ENCODE results near the gene NRXN2.

NRXN2 gene

GRCh38 chr11:64742889-64743590 is 20.0 kb upstream of the NRXN2 start:
- no peak for DNase-seq

DNA sequence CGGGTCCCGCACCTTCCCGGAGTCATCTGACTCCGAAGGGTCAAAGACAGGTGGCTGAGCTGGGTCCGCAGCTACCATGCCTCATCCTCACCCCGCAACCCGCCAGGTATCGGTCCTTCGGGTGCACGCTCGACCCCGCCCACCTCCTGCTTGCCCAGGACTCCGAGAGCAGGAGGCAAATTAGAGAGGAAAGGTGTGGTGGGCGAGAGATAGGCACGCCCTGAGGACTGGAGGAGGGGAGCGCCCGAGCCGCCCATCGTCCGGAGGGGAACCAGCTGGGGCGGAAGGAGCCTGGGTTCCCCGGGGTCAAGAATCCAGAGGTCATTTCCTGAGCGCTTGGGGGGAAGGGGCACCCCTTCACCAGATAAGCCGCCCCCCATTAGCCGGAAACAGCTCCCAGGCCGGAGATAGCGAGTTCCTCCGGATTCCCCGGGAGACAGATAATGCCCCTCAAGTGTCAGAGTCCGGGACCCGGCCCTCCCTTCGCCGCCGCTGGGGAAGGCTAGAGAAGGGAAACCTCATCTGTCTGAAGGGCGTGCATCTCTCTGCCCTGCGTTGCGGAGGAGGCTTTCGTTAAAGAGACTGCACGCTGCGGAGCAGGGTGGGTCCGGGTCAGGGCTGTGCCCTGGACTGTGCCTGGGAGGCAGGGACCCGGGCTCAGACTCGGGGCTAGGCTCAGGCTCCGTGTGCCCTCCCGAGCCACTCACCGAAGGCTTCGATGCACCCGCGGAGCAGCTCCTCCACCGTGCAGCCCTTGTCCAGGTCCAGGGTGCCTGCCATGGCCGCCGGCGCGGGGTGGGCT is 19.3 kb upstream of the NRXN2 start:
- DNase-seq = no peak

DNA sequence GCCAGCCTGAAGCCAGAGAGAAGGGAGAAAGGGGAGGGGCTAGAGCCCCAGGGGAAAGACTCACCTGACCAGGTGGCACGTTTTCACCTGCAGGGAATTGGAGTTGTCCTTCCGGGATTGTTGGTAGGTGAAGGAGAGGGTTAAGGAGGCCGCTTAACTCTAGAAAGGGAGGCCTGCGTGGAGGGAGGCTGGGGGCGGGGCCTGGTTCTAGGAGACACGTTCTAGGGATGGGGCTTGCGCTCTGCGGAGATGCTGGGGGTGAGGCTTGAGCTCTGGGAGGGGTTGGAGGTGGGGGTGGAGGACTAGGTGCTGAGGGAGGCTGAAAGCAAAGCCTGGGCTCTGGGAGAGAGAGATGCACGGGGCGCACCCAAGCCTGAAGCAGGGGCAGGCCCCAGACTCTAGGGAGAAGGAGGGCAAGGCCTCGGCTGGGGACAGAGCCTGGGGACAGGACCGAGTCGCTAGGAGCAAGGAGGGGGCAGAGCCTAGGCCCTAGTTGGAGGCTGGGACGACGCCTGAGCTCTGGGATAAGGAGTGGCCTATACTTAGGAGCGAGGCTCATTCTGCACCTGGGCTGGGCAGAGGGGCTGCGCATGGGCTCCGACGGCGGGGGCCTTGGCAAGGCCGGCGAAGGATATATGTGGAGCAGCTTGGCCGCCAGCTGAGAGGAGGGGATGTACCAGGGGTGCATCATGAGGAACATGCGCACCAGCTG is 18.5 kb upstream of the NRXN2 start:
- DNase-seq = no peak

GRCh38 chr11:64739871-64740270 is 16.9 kb upstream of the NRXN2 start:
- DNase-seq = no peak

- no peak for DNase-seq
These were observed 13.7 kb upstream of the NRXN2 start for GRCh38 chr11:64736654-64737053.

- DNase-seq = no peak
These were observed 12.8 kb upstream of the NRXN2 start for GRCh38 chr11:64735725-64736259.

DNA sequence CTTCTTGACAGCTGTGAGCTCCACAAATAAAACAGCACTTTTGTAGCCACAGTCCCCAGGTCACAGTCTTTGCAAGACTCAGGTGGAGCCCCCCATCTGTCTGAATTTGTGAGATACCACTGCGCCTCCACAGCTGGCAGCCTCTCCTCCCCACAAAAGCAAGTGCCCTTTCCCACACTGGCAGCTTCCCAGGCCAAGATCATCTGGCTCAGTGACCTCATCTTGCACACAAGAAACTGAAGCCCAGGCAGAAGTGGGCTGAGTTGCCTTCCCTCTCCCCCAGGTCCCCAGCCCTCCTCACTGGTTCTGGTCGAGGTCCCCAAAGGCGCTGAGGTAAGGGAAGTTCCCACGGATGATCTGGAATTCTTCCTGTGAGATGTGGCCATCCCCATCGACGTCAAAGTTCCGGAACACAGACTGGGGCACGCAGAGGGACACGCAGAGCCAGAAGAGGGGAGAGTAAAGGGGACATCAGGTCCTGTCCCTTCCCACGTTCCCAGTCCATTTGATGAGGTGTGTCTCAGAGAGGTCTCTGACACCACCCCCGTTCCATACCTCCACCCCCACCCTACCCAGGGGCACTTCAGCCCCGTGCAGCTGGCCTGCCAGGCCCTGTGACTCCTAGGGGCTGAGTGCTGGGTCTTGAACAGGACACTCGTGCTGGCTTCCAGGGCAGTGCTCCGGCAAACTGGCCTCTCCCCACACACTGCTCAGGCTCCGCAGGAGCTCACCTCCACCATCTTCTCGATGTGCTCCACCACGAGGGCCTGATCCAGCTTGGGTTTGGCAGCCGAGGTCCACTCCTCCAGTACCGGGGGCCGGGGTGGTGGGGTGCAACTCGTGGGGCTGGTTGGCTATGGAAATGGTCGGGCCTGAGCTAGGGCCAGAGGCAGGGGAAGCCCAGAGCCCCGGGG is 12.1 kb upstream of the NRXN2 start:
- DNase-seq = no peak

DNA sequence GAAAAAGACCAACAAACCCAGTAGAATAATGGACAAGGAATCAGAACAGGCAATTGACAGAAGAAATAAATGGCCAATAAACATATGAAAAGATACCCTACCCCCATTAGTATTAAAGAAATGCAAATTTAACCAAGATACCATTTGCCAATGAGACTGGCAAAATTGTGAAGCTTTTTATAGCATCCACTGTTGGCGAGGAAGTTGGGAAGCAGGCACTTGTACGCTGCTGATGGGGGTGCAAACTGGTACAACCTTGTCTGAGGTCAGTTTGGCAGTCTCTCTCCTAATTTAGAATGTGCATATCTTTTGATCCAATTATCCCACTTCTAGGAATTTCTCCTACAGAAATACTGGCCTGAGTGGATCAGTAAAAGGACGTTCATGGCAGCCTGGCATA is 8.6 kb upstream of the NRXN2 start:
- no peak for DNase-seq

- no peak for DNase-seq
These were observed 6.9 kb upstream of the NRXN2 start for GRCh38 chr11:64729851-64730382.

DNA sequence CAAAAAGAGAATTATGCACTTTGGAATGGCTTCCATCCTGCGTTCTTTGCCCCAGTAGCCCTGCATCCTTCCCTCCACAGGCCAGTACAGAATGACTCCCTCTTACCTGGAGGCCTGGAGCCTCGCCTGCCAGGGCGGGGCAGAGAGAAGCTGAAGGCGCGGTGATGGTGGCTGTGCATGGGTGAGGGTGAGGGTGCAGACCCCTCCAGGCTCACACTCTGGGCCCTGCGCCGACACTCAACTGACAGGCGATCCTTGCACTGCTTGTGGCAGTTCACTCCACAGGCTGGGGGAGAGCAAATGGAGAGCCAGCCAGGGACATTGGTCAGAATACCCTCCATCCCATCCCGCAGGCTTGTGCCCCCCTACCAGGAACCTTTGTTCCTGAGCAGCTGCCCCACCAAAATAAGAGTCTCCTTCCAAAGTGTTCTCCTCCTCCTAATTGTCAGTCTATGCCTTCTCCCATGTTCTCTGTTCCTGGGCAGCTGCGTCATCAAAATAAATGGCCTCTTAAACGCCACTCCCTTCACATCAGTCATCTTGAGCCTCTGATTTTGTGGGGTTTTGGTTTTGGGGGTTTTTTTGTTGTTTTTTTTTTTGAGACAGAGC is 5.9 kb upstream of the NRXN2 start:
- no peak for DNase-seq

DNA sequence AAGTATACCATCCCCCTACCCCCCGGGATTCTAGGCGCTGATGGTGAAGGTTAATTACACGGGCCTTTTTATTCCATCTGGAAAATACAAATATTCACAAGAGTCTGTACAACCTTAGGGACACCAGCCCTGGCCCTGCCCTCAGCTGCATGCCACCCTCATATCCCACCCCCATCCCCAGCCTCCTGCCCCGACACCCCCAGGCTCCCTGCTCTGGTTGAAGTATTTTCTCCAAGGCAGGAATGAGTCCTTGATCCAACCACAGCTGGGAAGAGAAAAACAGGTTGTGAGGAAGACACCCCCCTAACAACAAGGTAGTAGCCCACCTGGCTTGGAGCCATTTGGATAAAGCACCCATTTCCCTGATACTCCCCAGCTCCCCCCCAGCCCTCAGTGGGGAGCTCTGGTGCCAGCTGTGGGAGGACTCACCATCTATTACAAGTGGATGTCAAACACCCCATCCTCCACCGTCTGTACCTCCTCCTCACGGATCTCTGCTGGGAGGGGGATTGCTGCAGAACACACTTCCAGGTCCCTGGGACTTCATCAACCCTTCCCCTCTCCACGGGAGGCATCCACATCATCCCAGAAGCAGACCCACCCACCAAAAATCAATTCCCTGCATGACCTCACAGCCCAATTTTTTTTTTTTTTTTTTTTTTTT is 4.0 kb upstream of the NRXN2 start:
- DNase-seq = no peak

GRCh38 chr11:64726211-64726641 is 3.2 kb upstream of the NRXN2 start:
- no peak for DNase-seq

DNA sequence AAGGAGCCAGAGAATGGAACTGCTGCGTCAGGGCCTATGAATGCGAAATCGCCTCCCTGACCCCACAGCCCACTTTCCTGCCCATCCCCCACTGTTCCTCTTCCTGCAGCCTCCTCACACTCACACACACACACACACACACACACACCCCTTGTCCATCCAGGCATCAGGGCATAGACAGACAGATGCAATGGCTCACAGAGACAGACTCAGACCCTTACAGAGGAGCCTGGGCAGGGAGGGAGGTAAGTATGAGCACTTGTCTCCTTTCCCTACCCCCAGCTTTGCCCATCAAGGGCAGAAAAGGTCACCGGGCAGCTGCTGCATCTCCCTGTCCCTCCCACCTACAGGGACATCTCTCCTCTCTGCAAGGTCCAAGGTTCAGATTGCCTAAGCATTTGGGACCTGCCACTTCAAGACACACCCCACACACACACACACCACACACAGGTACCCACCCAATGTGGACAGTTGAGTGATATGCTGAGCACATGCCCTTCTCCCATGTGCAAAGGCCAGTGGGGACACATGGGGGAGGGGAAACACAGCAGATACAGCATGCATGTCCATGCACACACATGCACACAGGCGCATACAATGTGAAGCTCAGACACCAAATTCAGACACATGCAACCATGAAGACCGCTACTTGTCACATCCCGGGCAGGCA is 2.0 kb upstream of the NRXN2 start:
- DNase-seq = no peak

- DNase-seq = no peak
These were observed 1.2 kb upstream of the NRXN2 start for GRCh38 chr11:64723907-64724862.

GRCh38 chr11:64722141-64723065 is 594 bp downstream of the NRXN2 start:
- no peak for DNase-seq

DNA sequence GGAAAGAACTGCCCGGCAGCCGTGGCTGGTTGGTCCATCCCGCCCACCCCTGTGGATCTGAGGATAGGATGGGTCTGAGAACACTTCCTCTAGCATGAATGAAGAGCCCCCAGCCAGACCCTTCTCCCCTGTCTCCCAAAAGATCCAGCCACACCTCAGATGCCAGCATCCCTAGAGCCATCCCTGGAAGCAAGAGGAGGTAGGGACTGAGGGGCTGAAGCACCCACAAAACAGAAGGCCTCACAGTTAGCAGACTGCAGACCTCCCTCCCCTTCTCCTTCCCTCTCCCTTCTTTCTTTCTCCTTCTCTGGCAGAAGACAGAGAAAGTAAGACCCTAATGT is 1.7 kb downstream of the NRXN2 start:
- DNase-seq = no peak

- no peak for DNase-seq
These were observed 2.2 kb downstream of the NRXN2 start for GRCh38 chr11:64720640-64721358.

DNA sequence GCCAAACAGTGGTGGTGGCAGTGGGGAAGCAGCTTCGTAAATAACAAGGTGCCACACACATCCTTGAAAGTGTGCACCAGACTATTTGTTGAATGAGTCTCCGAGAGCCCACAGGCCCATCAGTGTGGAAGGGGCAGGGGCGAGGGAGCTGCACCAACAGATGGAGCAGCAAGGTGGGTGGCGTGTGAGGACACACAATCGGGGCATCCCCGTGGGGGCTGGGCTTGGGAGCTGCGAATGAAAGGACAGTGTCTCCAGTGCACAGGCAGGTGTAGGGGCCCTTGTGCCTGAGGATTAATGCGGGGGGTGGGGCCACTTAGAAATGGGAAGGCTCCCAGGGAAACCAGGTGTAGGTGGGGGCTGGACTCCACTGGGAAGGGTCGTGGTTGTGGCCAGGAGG is 2.8 kb downstream of the NRXN2 start:
- DNase-seq = no peak
